ENCODE data around the gene KIF16B. TPM values are rescaled to one million over a fixed set of nuclear protein-coding genes. Genes with fewer than 3 reads are reported as not detected.
A peak's percentile ranks its signal among the peaks of the same experiment; 100 is the strongest.

The KIF16B gene
- total and polyA plus RNA-seq, 2 of the 13 experiments (the other 11 are each of a cell fraction or from before 2014, with no cell fraction given), result 6.9 to 18.0 TPM

- no peak overlapping the region for H3K27ac ChIP-seq (ENCODE audit: extremely low read length, insufficient read depth, low read length)
- FAIRE-seq, result no peak
- no peak overlapping the region for H3K4me2 ChIP-seq (ENCODE audit: low read depth, low read length)
- no peaks in the 10 kb centered on the region for H3K27me3 ChIP-seq (ENCODE audit: control insufficient read depth in 1 of 2, insufficient read depth in 2 of 2, low read length in 2 of 2)
- ATAC-seq, result peak; percentile 41
- no peaks in the 10 kb centered on the region for H3K9me3 ChIP-seq (ENCODE audit: low read length)
- ChIA-PET POLR2A (no interaction called here), CTCF (ENCODE audit: low intra/inter-chr PET ratio, low total read pairs) (no interaction called here)
- BruUV-seq (replicated peaks), result no TSS peak
- H3K9ac ChIP-seq (ENCODE audit: insufficient read depth, low read depth, low read length), result no peak overlapping the region
- TF ChIP-seq, protein P1, sequence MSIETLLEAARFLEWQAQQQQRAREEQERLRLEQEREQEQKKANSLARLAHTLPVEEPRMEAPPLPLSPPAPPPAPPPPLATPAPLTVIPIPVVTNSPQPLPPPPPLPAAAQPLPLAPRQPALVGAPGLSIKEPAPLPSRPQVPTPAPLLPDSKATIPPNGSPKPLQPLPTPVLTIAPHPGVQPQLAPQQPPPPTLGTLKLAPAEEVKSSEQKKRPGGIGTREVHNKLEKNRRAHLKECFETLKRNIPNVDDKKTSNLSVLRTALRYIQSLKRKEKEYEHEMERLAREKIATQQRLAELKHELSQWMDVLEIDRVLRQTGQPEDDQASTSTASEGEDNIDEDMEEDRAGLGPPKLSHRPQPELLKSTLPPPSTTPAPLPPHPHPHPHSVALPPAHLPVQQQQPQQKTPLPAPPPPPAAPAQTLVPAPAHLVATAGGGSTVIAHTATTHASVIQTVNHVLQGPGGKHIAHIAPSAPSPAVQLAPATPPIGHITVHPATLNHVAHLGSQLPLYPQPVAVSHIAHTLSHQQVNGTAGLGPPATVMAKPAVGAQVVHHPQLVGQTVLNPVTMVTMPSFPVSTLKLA (IDR thresholded peaks at IDR 0.05), result no peak
- TF ChIP-seq TMF1 (CRISPR knock-in tag; IDR thresholded peaks at IDR 0.05; ENCODE audit: low read depth) (no peak), WIZ (CRISPR knock-in tag; IDR thresholded peaks at IDR 0.05) (no peak), DMAP1 (CRISPR knock-in tag; IDR thresholded peaks at IDR 0.05) (no peak), ZNF280B (CRISPR knock-in tag; IDR thresholded peaks at IDR 0.05; ENCODE audit: borderline replicate concordance) (no peak), SIN3B (IDR thresholded peaks at IDR 0.05; ENCODE audit: low read length) (no peak)
- intact Hi-C loops (cut with micrococcal nuclease; ENCODE audit: unreplicated experiment), result no loop called here
- 78% methylated on average over 4 of the region's 4 CpGs for WGBS (ENCODE audit: low lambda C conversion rate)
- H3K36me3 ChIP-seq (replicated peaks in 1 of 2; ENCODE audit: control insufficient read depth in 1 of 2, insufficient read depth in 2 of 2, low read length in 2 of 2), result no peaks in the 10 kb centered on the region
- in situ Hi-C loops (cut with HindIII; ENCODE audit: extremely low pct_ligation_motif_present, low pct_unique_long_range_greater_than_20kb), result no loop called here
- no peak overlapping the region for H3K4me3 ChIP-seq (replicated peaks in 1 of 3; ENCODE audit: insufficient read depth in 1 of 3, low read depth in 2 of 3, low read length in 3 of 3)
- H3K79me2 ChIP-seq (ENCODE audit: insufficient read depth, low read length), result no peaks in the 10 kb centered on the region
- H4K20me1 ChIP-seq (ENCODE audit: insufficient read depth, low read length), result no peaks in the 10 kb centered on the region
- no peak for DNase-seq (ENCODE audit: low spot score)
- H3K4me1 ChIP-seq (ENCODE audit: insufficient read depth, low read length), result peaks cover 14% of the 10 kb centered on the region; the same call in 1 of the 2 replicates
- no peak overlapping the region for H2AFZ ChIP-seq (ENCODE audit: low read length)
These were observed 36.1 kb downstream of the KIF16B start for GRCh38 chr20:16537025-16537665.
